HG02885 (cell line): ENCODE results near the gene FRMPD4.

Source experiments
- ATAC-seq: cut with Tn5 transposase; IDR thresholded peaks from one replicate; pipeline ENCODE4 v1.9.1; 2021; ENCODE audit warnings: mild to moderate bottlenecking; ENCODE audit not compliant: unreplicated experiment, poor library complexity

Gene FRMPD4

DNA sequence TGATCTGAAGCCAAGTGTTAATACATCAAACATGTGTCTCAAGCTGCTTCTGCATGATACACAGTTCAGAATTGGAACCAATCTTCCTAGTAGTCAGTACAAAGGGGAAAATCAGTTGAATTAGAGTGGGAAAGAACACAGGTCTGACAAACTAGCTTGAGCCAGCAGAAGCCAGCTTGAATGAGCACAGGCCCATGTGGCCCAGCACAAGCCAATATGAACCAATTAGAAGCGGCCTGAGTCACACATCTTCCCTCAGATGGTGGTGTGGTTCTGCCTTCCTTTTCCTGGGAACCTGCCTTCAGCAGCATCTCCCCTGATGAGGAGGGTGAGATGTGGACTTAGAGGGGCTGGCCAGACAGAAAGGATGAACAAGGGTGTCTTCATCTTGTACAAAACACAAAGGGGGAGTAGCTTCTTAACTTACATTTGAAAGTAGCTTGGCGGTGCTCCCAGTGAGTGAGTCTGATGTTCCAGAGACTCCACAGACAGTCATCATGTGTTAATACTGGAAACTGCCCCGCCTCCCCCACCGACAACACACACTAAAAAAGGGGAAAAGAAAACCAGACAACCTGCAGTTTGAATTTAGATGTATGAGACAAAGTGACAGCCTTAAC, 72.0 kb downstream of the FRMPD4 start:
- ATAC-seq, result no peak

- ATAC-seq, result no peak
Observed at GRCh38 chrX:12210971-12211370, 72.7 kb downstream of the FRMPD4 start.

DNA sequence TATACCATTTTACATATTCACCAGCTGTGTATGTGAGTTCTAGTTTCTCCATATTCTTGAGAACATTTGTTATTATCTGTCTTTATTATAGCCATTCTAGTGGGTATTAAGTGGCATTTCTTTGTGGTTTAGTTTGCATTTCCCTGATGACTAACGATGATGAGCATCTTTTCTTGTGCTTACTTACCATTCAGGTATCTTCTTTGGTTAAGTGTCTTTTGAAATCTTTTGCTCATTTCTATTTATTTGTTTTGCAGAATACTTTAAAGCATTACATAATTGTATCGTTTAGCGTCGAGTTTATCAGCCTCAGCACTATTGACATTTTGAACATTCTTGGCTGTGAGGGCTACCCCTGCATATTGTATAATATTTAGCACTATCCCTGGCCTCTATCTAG, 85.4 kb downstream of the FRMPD4 start:
- ATAC-seq, result no peak

- ATAC-seq, result no peak
Observed at GRCh38 chrX:12225107-12225506, 86.8 kb downstream of the FRMPD4 start.

DNA sequence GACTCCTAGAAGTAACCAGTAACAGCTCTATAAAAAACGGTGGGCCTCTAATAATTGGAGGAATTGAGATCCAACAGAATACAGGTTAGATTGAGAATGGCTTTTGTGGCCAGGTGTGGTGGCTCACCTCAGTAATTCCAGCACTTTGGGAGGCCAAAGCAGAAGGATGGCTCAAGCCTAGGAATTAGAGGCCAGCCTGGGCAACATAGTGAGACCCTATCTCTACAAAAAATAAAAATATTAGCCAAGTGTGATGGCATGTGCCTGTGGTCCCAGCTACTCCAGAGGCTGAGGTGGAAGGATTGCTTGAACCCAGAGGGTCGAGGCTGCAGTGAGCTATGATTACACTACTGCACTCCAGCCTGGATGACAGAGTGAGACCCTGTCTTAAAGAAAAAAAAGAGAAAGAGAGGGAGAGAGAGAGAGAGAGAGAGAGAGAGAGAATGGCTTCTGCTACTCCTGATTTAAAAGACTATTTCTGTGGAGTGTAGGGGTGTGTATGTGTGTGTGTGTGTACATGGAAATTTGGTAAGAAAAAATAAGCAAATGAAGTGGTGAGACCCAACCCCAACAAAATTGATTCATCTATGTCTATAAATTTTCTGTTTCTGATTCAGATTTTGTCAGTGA, 89.3 kb downstream of the FRMPD4 start:
- no peak for ATAC-seq

DNA sequence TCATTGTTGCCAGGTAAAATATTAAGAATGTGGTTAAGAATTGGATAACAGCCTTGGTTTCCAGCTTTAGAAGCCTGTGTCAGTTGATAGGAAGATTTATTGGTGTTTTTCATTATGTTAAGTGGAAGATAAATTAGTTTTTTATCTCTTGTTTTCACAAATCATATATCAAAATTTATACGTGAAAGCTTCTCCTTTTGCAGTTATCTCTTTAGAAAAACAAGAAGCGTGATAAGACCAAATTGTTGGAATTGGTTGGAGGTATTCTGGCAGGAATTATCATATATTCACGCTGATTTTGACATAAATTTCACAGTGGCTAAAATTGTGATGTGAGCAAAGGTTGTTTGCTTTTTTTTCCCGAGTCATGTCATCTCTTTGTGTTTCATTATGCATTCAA, 90.6 kb downstream of the FRMPD4 start:
- ATAC-seq, result no peak

GRCh38 chrX:12229986-12230385, 91.7 kb downstream of the FRMPD4 start:
- ATAC-seq, result no peak

DNA sequence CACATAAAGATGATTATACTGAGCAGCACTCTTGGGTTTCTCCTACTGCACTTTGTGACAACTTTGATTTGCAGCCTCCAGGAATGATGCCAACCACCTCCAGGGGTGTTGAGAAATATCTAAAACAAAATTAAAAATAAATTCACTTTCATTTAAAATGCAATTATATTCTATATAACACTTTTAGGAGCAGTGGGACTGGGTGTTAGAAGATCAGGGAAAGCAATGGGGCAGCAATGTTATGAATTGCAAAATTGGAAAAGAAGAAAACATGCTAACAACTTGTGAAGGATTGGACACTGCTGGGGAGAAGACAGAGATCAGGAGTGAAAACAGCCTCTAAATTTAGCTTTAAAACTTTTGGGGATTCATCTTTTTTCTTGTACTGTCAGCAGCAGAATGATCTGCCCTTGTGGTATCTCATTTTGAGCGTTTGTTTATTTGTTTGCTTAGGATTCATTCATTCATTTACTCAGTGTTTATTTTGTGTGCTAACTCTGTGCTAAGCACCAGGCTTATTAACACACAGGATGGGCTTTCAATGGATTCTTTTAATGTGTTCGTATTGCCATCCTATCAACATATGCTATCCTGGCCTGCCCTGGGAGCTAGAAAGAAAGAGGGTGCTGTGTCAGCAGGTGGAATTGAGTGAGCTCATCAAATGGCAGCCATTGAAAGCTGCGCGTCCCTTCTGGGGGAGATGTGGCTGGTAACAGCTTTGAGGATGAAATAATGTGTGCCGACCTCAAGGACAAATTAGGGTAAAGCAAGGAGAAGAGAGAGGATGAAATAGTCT, 96.5 kb downstream of the FRMPD4 start:
- ATAC-seq, result no peak

DNA sequence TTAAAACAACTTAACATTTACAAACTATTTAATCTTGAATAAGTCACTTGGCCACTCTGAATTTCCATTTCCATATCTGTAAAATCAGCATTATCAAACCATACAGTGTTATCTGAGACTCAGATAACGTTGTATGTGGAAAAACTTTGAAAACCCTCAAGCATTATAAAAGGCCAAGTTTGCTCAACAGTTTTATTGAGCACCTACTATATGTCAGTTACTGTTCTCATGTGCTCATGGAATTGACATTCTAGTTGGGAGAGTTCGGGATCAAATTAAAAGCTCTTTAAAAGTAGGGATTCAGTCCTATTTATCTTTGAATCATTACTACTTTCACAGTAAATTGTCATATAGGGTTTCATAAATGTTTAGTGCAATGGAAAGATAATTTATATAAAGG, 97.9 kb downstream of the FRMPD4 start:
- ATAC-seq, result no peak

DNA sequence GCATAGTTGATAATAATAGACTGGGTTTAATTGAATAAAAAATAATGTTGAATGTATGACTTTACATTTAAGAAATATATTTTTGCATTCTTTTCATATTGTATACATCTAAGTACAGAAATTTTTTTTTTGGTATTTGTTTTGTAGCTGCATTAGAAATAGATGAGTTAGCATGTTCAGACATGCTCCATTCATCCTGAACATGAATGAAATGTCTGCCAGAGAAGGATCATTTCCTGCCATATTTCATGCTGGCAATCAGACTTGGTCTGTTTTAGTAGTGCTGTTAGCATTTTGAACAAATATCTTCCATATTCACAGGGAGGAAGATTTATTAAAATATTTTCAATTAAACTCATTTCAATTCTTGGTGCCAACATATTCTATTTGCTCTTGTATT, 98.9 kb downstream of the FRMPD4 start:
- no peak for ATAC-seq

DNA sequence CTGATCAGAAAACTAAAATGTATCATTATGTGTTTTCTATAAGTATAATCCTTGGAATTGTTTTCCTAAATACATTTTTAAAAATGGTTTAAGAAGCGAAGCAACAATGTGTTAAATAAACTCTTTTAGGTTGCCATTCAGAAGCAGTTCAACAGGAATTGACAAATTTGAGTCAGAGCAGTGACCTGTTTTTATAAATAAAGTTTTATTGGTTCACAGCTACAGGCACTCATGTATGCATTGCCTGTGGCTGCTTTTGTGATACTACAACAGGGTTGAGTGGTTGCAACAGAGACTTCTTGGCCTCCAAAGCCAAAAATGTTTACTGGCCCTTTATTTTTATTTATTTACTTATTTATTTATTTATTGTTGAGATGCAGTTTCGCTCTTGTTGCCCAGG, 99.5 kb downstream of the FRMPD4 start:
- no peak for ATAC-seq

DNA sequence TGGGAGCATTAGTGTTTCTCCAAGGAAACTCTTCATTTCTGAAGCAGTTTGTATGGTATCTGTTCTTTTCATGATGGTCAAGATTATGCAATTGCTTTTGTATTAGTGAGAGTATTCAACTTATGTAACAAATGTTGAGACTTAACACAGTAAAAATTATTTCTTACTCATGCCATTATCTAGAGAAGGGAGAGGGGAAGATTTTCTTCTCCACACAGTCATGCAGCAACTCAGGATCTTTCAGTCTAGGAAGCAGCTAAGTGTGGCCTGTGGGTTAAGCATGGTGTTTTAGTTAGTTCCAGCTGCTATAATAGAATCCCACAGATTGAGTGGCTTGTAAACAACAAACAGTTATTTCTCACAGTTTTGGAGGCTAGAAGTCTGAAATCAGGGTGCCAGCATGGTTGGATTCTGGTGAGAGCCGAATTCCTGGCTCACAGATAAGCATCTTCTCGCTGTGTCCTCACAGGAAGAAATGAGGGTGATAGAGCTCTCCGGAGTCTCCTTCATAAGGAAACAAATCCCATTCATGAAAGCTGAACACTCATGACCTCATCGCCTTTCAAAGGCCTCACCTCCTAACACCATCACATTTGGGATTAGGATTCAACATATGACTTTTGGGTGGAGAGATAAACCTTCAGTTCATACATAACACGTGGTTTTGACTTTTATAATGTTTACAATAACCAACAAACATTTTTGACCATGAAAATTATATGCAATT, 101.2 kb downstream of the FRMPD4 start:
- no peak for ATAC-seq

GRCh38 chrX:12240491-12240890, 102.2 kb downstream of the FRMPD4 start:
- ATAC-seq, result no peak

DNA sequence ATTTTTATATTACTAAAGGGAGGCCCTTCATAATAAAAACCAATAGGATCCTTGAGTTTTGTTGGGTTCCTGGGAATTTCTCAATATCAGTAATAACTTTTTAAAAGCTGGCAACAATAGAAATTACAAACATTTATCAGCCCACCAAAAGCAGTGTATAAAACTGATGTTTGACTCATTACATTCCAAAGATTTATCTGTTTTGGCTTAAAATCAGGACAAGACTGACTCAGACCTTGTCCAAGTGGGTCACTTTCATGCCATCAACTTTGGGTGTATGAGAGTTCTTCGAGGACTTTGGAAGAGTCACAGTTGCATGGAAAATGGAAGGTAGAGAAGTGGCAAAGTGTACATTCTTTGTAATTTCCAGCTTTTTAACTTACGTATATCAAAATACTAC, 102.8 kb downstream of the FRMPD4 start:
- ATAC-seq, result no peak

DNA sequence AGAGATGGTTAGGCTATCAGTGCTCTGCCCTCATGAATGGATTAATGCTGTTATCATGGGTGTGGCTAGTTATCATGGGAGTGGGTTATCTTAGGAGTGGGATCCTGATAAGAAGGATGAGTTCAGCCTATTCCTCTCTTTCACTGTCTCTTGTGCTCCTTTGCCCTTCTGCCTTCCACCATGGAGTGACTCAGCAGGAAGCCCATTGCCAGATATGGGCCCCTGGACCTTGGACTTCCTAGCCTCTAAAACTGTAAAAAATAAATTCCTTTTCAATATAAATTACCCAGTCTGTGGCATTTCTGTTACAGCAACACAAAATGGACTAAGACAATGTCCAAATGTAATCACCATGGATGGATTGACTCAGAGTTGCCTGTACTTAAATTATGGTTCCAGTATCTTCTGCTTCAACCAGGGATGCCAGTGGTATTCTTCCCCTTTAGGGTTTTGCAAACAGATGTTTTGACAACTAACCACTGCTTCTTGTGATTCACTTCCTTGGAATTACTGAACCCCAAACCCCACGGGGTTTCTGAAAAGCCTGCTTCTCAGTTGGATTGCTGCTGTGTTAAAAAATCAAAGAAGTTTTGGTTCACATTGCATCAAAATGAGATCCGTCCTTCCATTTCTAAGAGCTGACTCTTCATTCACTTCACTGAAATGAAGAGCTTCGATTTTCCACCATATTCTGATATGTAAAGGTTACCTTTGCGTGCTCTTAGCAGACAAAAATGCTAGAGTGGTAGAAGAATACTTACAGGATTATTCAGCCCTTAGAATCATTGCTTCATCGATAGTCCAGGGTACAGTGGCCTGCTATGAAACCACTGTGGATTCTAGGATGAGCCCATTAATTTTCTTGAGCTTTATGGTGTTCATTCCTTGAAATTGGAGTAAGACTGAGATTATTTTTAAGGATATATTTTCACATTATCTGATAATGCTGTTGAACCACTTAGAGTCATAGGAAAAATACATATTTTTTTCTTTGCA, 107.7 kb downstream of the FRMPD4 start:
- no peak for ATAC-seq

DNA sequence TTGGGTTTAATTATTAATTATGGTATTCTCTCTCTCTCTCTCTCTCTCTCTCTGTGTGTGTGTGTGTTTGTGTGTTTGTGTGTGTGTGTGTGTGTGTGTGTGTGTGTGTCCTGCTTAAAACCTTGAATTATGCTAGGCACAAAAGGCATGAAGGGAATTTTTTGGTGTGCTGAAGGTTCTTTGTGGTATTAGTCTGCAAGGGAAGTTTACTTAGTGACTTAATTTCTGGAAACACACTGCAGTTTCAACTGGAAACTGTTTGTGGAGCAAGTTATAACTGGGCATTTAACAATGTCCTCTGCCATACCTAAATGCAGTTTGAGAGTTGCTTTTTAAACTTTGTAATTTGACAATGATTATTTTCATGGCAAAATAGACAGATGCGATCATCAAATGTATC, 111.7 kb downstream of the FRMPD4 start:
- ATAC-seq, result no peak

DNA sequence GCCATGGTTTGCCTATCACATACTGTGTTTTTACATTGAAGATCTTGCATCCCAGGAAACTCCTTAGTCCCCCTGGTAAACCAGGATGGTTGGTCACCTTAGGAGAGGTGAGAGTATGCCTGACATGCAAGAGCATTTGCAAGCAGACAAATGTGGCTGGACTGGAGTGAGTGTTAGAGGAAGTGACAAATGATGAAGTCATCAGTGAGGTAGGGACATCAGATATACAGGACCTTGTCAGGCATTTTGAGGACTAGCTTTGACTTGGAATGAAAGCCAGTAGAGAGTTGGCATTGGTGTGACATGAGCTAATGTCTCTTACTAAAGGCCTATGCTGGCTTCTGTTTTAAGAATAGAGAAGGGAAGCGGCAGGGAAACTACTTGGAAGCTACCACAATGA, 124.9 kb downstream of the FRMPD4 start:
- no peak for ATAC-seq

- ATAC-seq, result no peak
Observed at GRCh38 chrX:12269484-12269883, 131.2 kb downstream of the FRMPD4 start.

GRCh38 chrX:12278151-12278550, 139.9 kb downstream of the FRMPD4 start:
- ATAC-seq, result no peak

GRCh38 chrX:12282991-12283390, 144.7 kb downstream of the FRMPD4 start:
- ATAC-seq, result no peak
